ENCODE measurements around the gene TMEM63C.

Gene TMEM63C, protein sequence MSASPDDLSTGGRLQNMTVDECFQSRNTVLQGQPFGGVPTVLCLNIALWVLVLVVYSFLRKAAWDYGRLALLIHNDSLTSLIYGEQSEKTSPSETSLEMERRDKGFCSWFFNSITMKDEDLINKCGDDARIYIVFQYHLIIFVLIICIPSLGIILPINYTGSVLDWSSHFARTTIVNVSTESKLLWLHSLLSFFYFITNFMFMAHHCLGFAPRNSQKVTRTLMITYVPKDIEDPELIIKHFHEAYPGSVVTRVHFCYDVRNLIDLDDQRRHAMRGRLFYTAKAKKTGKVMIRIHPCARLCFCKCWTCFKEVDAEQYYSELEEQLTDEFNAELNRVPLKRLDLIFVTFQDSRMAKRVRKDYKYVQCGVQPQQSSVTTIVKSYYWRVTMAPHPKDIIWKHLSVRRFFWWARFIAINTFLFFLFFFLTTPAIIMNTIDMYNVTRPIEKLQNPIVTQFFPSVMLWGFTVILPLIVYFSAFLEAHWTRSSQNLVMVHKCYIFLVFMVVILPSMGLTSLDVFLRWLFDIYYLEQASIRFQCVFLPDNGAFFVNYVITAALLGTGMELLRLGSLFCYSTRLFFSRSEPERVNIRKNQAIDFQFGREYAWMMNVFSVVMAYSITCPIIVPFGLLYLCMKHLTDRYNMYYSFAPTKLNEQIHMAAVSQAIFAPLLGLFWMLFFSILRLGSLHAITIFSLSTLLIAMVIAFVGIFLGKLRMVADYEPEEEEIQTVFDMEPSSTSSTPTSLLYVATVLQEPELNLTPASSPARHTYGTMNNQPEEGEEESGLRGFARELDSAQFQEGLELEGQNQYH

DNA sequence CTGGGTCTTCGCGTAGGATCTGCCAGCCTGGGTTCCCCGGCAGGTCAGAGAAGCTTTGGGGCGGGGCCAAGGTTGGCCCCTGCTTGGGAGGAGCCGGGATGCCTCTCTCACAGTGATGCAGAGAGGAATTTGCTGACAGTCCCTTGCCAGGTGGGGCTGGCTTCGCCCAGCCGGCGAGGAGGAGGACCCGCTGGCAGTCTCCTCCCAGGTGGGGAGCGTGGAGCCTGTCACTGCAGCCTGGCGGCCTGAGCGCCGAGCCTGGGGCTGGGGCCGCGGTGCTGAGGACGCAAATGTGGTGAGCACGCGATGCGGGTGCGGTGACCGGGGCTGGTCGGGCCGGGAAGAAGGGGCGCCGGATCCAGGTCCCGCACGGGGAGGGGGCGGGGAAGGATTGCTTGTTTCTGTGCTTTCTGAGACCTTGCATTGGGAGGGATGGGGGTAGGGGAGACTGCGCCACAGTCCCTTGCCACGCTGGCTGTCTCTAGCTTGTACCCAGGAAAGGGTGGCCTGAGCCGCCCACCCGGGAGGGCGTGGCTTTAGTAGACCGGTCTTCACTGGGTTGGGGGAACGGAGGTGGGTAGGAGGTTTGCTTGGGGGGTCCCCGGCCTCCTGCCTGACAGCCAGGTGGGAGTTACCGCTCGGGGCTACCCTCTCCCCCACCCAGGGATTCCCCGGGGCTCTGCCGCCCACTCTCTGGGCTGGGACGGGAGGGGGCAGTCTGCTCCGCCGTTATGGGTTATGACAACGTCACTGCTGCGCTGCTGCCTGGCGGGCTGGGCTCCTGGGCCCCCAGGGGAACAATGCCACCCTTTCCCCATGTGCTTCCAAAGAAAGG is at the start of gene TMEM63C:
Gene TMEM63C, plus strand, starts transcription at position 196 of the 835 bp plus-strand sequence. CDS start 37,016 bp downstream, outside the sequence.
- peak within 1 kb of the TSS; percentile 38 for H3K4me3 ChIP-seq (ENCODE audit: low read depth, low read length)
- DNase-seq (ENCODE audit: low read depth), result peak; percentile 28
- TF ChIP-seq, protein P1, sequence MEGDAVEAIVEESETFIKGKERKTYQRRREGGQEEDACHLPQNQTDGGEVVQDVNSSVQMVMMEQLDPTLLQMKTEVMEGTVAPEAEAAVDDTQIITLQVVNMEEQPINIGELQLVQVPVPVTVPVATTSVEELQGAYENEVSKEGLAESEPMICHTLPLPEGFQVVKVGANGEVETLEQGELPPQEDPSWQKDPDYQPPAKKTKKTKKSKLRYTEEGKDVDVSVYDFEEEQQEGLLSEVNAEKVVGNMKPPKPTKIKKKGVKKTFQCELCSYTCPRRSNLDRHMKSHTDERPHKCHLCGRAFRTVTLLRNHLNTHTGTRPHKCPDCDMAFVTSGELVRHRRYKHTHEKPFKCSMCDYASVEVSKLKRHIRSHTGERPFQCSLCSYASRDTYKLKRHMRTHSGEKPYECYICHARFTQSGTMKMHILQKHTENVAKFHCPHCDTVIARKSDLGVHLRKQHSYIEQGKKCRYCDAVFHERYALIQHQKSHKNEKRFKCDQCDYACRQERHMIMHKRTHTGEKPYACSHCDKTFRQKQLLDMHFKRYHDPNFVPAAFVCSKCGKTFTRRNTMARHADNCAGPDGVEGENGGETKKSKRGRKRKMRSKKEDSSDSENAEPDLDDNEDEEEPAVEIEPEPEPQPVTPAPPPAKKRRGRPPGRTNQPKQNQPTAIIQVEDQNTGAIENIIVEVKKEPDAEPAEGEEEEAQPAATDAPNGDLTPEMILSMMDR (conservative IDR thresholded peaks at IDR 0.05; ENCODE audit: low read depth, low read length), result no peak

DNA sequence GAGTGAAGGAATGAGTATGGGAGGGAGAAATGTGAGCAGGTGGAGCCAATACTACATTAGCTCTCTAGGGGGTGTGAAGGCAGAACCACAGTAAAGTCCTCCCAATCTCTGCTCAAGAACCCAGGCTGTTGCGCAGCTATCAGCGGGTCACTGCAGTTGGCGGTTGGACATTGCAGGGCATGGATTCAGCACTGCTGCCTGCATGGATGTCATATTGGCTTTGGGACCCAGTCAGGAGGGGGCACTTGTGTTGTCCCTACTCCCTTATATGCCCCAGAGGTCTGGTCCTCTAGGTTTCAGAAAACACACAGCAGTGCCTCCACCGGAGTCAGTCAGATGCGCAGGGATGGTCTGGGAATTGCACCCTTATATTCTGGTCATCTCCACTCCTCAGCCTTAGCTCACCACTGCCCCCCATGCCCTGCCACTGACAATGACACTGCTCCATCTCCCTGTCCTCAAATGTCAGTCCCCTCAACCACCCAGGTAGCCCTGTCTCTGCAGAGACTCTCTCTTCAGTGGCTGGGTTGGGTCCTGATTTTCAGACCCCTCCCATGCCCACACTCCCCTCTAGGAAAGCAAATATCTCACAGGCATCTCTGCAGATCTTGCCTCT is 49.6 kb upstream of the TMEM63C start:
- TF ChIP-seq, protein P1 (conservative IDR thresholded peaks at IDR 0.05; ENCODE audit: low read depth, low read length), result no peak
- no peak overlapping the region for H3K4me3 ChIP-seq (ENCODE audit: low read depth, low read length)
- DNase-seq (ENCODE audit: low read depth), result no peak

DNA sequence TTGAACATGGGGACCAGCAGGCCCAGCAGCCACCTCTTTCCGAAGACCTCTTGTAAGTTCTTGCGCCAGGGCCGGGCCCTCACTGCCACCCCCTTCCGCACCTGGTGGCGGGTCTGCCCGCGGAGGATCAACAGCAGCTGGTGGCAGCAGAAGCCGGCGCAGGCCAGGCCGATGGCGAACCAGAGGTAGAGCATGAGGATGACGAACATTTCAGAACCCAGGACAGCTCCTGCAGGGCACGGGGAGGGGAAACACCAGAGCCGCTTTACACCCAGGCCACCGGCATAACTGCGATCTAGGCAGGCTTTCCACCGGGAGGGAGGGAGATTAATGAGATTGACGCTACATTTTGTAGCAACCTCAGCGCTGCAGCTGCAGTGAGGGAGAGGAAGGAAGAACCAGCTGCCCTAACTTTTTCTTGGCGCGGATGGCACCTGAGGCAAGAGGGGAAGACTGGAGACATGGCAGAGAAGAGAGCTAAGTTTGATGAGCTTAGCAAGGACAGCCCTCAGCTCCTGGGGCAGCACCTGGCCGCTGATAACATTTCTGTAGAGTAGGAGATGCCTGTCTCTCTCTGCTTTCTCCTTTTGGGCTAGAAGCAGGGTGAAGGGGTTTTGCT is 47.8 kb upstream of the TMEM63C start:
- peak; percentile 74 for DNase-seq (ENCODE audit: low read depth)
- H3K4me3 ChIP-seq (ENCODE audit: low read depth, low read length), result no peak overlapping the region
- TF ChIP-seq, protein P1 (conservative IDR thresholded peaks at IDR 0.05; ENCODE audit: low read depth, low read length), result no peak

DNA sequence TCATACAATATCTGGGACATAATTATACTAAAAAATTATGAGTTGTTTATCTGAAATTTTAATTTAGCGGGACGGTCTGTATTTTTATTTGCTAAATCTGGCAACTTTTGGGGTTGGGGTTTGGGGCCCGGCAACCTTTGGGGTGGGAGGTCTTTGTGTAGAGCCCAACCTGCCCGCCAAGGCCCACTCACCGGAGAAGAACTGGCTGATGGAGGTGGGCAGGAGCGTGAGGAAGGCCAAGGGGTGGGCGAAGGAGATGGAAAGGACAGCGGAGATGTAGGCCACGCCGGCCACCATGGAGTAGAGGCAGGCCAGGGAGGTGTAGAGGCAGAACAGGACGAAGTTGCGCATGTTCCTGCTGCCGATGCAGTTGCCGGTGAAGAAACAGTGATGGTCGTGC is 42.6 kb upstream of the TMEM63C start:
- no peak for DNase-seq (ENCODE audit: low read depth)
- H3K4me3 ChIP-seq (ENCODE audit: low read depth, low read length), result no peak overlapping the region
- TF ChIP-seq, protein P1 (conservative IDR thresholded peaks at IDR 0.05; ENCODE audit: low read depth, low read length), result no peak

DNA sequence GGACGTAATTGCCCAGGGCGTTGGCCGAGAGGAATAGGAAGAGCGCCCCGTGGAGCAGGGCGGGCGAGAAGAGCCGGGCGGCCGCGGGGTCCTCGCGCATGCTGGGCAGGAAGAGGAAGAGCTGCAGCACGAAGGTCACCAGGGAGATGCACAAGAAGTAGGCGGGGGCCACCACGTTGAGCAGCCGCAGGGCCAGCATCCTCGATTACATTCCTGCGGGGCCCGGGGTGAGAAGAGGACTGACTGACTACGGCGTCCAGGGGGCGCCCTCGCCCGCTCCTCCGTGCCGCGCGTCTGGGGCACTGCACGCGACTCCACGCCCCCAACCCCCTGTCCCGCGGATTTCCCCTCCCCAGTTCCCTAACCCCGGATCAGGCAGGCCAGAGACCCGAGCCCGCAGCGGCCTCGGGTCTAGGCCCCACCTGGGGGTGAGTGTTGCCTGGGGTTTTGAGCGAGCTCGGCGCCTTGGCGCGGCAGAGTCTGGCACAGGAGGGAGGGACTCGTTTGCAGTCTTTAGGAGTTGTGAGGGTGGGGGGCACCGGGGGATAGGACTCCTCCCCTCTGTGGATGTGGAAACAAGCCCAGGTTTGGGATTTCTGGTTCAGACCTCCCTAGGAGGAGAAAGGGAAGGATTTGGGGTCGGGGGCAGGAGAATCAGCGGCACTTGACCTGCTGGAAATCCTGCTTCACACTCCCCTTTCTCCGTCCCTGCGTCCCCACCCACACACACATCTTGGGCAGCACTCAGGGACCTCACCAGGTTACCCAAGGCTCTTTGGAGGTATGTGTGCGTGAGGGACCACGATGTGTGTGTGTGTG is 41.8 kb upstream of the TMEM63C start:
- peak; percentile 27 for DNase-seq (ENCODE audit: low read depth)
- no peak overlapping the region for H3K4me3 ChIP-seq (ENCODE audit: low read depth, low read length)

More for the DNA sequence above, 41.8 kb upstream of the TMEM63C start:
- TF ChIP-seq, protein P1 (conservative IDR thresholded peaks at IDR 0.05; ENCODE audit: low read depth, low read length), result peak; percentile 64

Data from choroid plexus epithelial cell (primary cell).